Adrenal gland (tissue), 12 donors: ENCODE data around the gene ADGRD2. TPM values are rescaled to one million over a fixed set of nuclear protein-coding genes. Genes with fewer than 3 reads are reported as not detected.
A peak's percentile ranks its signal among the peaks of the same experiment; 100 is the strongest.

Experiments used
- DNase-seq, 7 donors: peaks; one replicate each; pipeline ENCODE4 v3.0.0-alpha.2; 2019 to 2020
- H3K27ac ChIP-seq, 5 donors: fragments of 200-600 bp; sonication (generic) in 4 of 5; 1 replicate in 3 of 5; 2 replicates in 2 of 5; pipeline versions ENCODE4 v1.5.1 to v1.8.0; 2016 to 2020; ENCODE audit warnings: mild to moderate bottlenecking in 1 of 5
- H3K27me3 ChIP-seq: fragments of 200-600 bp; 2 replicates; pipeline ENCODE4 v1.8.0; 2021
- H3K36me3 ChIP-seq, 2 donors: fragments of 200-600 bp; replicated peaks in 1 of 2; 1 replicate in 1 of 2; 2 replicates in 1 of 2; pipeline versions ENCODE4 v1.5.1 to v1.8.0; 2018 to 2022
- H3K4me1 ChIP-seq, 2 donors: fragments of 200-600 bp; replicated peaks in 1 of 2; 1 replicate in 1 of 2; 2 replicates in 1 of 2; pipeline versions ENCODE4 v1.5.1 to v1.8.0; 2018 to 2021
- H3K4me3 ChIP-seq, 4 donors: fragments of 200-600 bp; sonication (generic) in 3 of 4; one replicate each; pipeline ENCODE4 v1.5.1; 2016 to 2018
- H3K9me3 ChIP-seq, 3 donors: fragments of 200-600 bp; sonication (generic) in 1 of 3; replicated peaks in 1 of 3; 1 replicate in 2 of 3; 2 replicates in 1 of 3; pipeline versions ENCODE4 v1.5.1 to v1.8.0; 2016 to 2021
- POLR2A ChIP-seq, 2 donors: fragments of 450-650 bp; IDR thresholded peaks; one replicate each; pipeline ENCODE4 v1.6.1; 2017; ENCODE audit warnings: antibody characterized with exemption in 2 of 2, mild to moderate bottlenecking in 2 of 2, moderate library complexity in 1 of 2
- WGBS, 4 donors: extraction: QIAGEN DNeasy Blood & Tissue Kit in 2 of 4; methylation state at CpG; one replicate each; pipeline versions ENCODE4 v1.1.5 to v1.1.7; 2013 to 2017; 5-methylcytosine and 5-hydroxymethylcytosine counted together
- intact Hi-C, 2 donors: fragments of 100-400 bp; cut with DNase I; formaldehyde crosslinking; loops; one replicate each; pipeline versions ENCODE4 v1.14.1 to v1.15.0; 2022 to 2023
- polyA plus RNA-seq, 3 donors: library from polyadenylated mRNA; stranded (reverse); fragments of 200-250 nt in 2 of 3; fragments of 350-450 nt in 1 of 3; fragmentation: Illumina TruSeq in 1 of 3; extraction: RNeasy Lipid Tissue Mini Kit (QIAGEN cat#74804) in 1 of 3; gene quantifications; one replicate each; pipeline ENCODE4 v1.2.3, GENCODE V29; 2013 to 2014
- total RNA-seq, 9 donors: library from RNA; depleted of rRNA in 4 of 9; stranded (reverse); fragments of >200 nt in 4 of 9; fragments of 120-200 nt in 1 of 9; fragmentation: NEBNext Ultra II Directional in 1 of 9; extraction: Animal tissue kit (Norgen Biotek cat#: 25700) in 1 of 9; gene quantifications; one replicate each; pipeline versions ENCODE4 v1.1.0 to v1.2.4, GENCODE V29; 2013 to 2023
- TF ChIP-seq, protein P1 (sequence below), 6 experiments: fragments of 450-650 bp in 4 of 6; fragments of 200-600 bp in 2 of 6; sonication (generic) in 1 of 6; IDR thresholded peaks; 1 replicate in 5 of 6; 2 replicates in 1 of 6; pipeline versions ENCODE4 v1.5.1 to v1.8.0; 2016 to 2021; ENCODE audit warnings: antibody characterized with exemption in 6 of 6, mild to moderate bottlenecking in 2 of 6, moderate library complexity in 1 of 6
- donor health status: healthy with polysubstance abuse.
- donor health status: Bipolar disorder and iron deficiency.
- donor health status: DM: yes; HTN: yes; CAD: no.
- donor health status: DM: no; HTN: no; CAD: no.
- donor health status: DM: no; HTN: no; CAD: no.
- donor health status: DM: yes; HTN: yes; CAD: no.

The ADGRD2 gene
- total and polyA plus RNA-seq, 12 donors, result 0.16 to 4.4 (median 0.46) TPM; not detected in 4

DNA sequence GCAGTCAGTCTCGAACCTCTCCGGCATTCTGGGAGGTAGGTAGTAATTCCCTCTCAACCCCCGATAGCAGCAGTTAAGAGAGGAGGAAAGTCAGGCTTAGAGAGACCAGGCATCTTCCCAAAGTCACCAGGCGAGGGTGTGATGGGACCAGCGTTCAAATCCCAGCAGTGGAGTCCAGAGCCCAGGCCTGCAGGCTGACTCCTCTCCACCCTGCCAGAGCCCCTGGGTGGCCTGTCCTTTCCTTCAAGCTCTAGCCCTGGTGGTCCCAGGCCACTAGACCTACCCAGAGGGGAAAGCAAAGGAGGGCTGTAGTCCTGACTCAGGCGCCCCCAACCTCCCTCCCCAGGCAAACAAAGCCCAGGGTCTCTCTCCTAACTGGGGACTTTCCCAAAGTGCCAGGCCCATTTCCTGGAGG lies 61.2 kb downstream of the ADGRD2 start:
- Histone ChIP-seq H3K4me1 (peaks cover 25 to 41% of the 10 kb centered on the region in 2 donors), H3K27ac (peak overlapping the region; percentile 38 to 77 (median 58)), H3K36me3 (no peaks in the 10 kb centered on the region), H3K9me3 (no peaks in the 10 kb centered on the region), H3K27me3 (no peaks in the 10 kb centered on the region), H3K4me3 (no peak overlapping the region)
- TF ChIP-seq, protein P1, sequence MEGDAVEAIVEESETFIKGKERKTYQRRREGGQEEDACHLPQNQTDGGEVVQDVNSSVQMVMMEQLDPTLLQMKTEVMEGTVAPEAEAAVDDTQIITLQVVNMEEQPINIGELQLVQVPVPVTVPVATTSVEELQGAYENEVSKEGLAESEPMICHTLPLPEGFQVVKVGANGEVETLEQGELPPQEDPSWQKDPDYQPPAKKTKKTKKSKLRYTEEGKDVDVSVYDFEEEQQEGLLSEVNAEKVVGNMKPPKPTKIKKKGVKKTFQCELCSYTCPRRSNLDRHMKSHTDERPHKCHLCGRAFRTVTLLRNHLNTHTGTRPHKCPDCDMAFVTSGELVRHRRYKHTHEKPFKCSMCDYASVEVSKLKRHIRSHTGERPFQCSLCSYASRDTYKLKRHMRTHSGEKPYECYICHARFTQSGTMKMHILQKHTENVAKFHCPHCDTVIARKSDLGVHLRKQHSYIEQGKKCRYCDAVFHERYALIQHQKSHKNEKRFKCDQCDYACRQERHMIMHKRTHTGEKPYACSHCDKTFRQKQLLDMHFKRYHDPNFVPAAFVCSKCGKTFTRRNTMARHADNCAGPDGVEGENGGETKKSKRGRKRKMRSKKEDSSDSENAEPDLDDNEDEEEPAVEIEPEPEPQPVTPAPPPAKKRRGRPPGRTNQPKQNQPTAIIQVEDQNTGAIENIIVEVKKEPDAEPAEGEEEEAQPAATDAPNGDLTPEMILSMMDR (IDR thresholded peaks at IDR 0.05), result no peak
- no peak for TF ChIP-seq POLR2A (IDR thresholded peaks at IDR 0.05)
- whole genome bisulfite sequencing, 4 donors, result 73 to 87% (median 78%) methylated on average over 4 to 6 of the region's 6 CpGs
- DNase-seq, result no peak
- intact Hi-C loops, result no loop called here

DNA sequence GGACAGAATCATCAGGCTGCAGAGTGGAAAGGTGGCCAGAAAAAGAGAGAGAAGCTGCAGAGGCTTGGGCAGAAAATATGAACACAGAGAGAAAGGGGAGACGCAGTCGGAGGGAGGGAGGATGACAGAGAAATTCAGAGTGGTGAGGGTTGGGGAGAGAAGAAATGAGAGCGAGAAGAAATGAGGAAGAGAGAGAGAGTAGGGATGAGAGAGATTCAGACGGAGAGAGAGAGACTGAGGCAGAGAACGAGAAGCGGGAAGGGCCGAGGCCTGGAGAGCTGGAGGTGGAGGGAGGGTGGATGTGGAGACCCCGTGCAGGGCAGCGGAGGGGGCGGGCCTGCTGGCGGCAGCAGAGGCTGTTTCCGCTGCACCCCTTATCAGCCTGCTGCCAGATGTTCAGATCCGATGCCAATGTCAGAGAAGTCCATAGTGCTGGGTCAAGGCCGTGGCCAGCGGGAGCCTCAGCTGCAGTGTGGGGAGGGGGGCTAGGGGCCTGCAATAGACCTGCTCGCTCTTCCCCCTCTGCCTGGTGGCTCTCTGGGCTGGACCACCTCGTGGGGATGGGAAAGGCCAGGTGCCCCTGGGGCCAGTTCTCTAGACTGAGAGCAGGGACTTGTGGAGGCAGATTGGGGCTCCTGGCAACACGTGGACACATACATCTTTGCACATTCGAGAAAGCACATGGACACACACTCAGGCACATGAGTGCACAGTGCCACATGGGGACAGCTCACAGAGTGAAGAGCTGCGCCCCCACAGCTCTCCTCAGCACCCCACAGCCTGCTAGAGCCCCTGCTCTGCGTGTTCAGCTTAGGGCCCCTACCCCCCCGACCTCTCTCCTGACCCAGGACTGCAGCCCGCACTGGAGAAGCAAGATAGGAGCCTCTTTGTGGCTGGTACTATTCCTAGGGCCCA lies 61.9 kb downstream of the ADGRD2 start:
- peak overlapping the region; percentile 38 to 77 (median 58) for H3K27ac ChIP-seq
- intact Hi-C loops, result no loop called here
- 16 to 25% (median 23%) methylated on average over 17 to 23 of the region's 23 CpGs for WGBS, 4 donors
- H3K36me3 ChIP-seq, result no peaks in the 10 kb centered on the region
- H3K4me1 ChIP-seq, result peaks cover 25 to 41% of the 10 kb centered on the region in 2 donors
- no peak for TF ChIP-seq POLR2A (IDR thresholded peaks at IDR 0.05)
- TF ChIP-seq, protein P1 (IDR thresholded peaks at IDR 0.05), result no peak
- H3K4me3 ChIP-seq, result no peak overlapping the region
- no peaks in the 10 kb centered on the region for H3K27me3 ChIP-seq
- peak in 4 of 7 donors; percentile 44 to 74 (median 60) for DNase-seq
- H3K9me3 ChIP-seq, result no peaks in the 10 kb centered on the region

DNA sequence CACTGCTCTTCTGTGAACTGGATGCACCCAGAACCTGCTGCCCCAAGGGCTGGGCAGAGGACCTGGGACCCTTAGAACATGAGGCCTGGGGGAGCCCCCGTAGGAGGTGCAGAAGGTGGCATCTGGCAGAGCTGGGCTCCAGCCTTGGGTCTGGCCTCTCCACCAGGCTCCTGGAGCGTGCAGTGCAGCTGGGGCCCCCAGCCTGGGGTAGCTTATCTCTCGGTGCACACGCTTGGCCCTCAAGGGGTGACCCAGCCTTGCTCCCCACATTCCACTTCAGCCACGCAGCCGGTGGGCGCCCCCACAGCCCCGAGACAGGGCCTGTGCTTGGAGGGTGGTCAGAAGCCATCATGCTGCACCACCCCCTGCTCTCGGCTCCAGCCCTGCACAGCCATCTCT lies 62.6 kb downstream of the ADGRD2 start:
- Histone ChIP-seq H3K9me3 (no peaks in the 10 kb centered on the region), H3K36me3 (no peaks in the 10 kb centered on the region), H3K4me3 (no peak overlapping the region), H3K27ac (peak overlapping the region; percentile 7 to 77 (median 38)), H3K4me1 (peaks cover 25 to 36% of the 10 kb centered on the region in 2 donors), H3K27me3 (no peaks in the 10 kb centered on the region)
- no peak for DNase-seq
- WGBS, 4 donors, result 46 to 94% (median 51%) methylated on average over 3 to 9 of the region's 9 CpGs
- TF ChIP-seq POLR2A (IDR thresholded peaks at IDR 0.05), result no peak
- TF ChIP-seq, protein P1 (IDR thresholded peaks at IDR 0.05), result no peak
- intact Hi-C loops, result no loop called here

DNA sequence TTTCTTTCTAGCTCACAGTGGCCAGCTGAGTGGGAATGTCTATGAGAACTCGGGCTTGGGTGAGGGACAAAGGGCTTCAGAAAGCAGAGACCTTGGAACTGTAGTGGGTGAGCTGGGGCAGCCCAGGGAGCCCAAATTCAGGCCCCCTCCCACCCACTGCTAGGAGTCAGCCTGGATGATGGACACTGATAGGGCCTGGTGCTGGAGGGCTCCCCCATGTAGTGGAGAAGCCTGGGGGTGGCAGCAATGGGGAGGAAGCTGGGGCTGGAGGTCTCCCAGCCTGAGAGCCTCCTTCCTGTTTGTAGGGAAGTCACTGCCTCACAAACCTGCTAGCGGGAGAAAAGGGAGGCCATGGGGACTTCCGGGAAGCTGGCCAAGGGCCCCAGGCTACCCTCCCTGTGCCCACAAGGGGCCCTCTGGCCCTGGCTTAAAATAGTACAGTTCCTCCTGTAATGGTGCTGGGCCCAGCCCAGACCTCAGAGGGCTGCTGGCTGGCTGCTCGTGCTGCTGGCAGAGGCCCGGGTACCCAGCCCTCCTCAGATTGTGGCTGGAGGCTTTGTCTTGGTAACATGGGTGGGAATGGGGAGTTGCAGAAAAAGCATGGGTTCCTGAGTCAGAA lies 63.2 kb downstream of the ADGRD2 start:
- no peaks in the 10 kb centered on the region for H3K9me3 ChIP-seq
- peak overlapping the region; percentile 13 to 77 (median 38) for H3K27ac ChIP-seq
- no peaks in the 10 kb centered on the region for H3K27me3 ChIP-seq
- 13 to 38% (median 29%) methylated on average over 1 to 5 of the region's 5 CpGs for WGBS, 4 donors
- peaks cover 25 to 35% of the 10 kb centered on the region in 2 donors for H3K4me1 ChIP-seq
- TF ChIP-seq, protein P1 (IDR thresholded peaks at IDR 0.05), result no peak
- TF ChIP-seq POLR2A (IDR thresholded peaks at IDR 0.05), result no peak
- intact Hi-C loops, result no loop called here
- H3K4me3 ChIP-seq, result no peak overlapping the region
- H3K36me3 ChIP-seq, result no peaks in the 10 kb centered on the region
- DNase-seq, result peak in 3 of 7 donors; percentile 27 to 63 (median 35)
